ENCODE results near the gene CSNK1D.

GRCh38 chr17:82241926-82242697, 31.4 kb downstream of the CSNK1D start:
- TF ChIP-seq CTCF (IDR thresholded peaks at IDR 0.05) (no peak), POLR2A (IDR thresholded peaks at IDR 0.05) (peak in 1 of 4 donors; percentile 3)
